HEK293 (cell line): ENCODE data around the gene TOR1AIP2.

Experiments used
- CTCF ChIA-PET: fragments of 350-600 bp; formaldehyde crosslinking; extraction: SDS; loops from one replicate; lab custom pipeline; 2021; ENCODE audit warnings: antibody characterized with exemption; lab: Yijun Ruan, JAX
- POLR2A ChIA-PET: fragments of 300-600 bp; formaldehyde crosslinking; extraction: SDS; loops from one replicate; lab custom pipeline; 2020; ENCODE audit warnings: antibody characterized with exemption, inconsistent platforms; lab: Yijun Ruan, JAX
- H3K27ac ChIP-seq: fragments of 200-500 bp; sonication (Bioruptor generic); 2 replicates; pipeline ENCODE4 v1.5.1; 2014; ENCODE audit warnings: low read depth, low read length, control low read depth, inconsistent platforms; ENCODE audit errors: extremely low read depth
- H3K36me3 ChIP-seq, 2 experiments: fragments of 200-500 bp in 1 of 2; sonication (Bioruptor generic) in 1 of 2; 1 replicate in 1 of 2; 2 replicates in 1 of 2; pipeline ENCODE4 v1.5.1; 2014 to 2017; ENCODE audit warnings: inconsistent platforms in 2 of 2, low read length in 2 of 2; ENCODE audit not compliant: control insufficient read depth in 2 of 2, insufficient read depth in 1 of 2
- H3K4me1 ChIP-seq: fragments of 200-500 bp; sonication (Bioruptor generic); 2 replicates; pipeline ENCODE4 v1.5.1; 2014; ENCODE audit warnings: mild to moderate bottlenecking, low read length, inconsistent platforms; ENCODE audit not compliant: control insufficient read depth, insufficient read depth
- H3K4me3 ChIP-seq: 2 replicates; pipeline ENCODE4 v1.5.1; 2011; ENCODE audit warnings: low read depth, mild to moderate bottlenecking, control low read depth, low read length, moderate library complexity
- H3K9me3 ChIP-seq: fragments of 200-500 bp; sonication (Bioruptor generic); 2 replicates; pipeline ENCODE4 v1.5.1; 2014; ENCODE audit warnings: low read depth, low read length, inconsistent platforms; ENCODE audit not compliant: control insufficient read depth, insufficient read depth
- KLF1 ChIP-seq: fragments of 450-650 bp; formaldehyde crosslinking; IDR thresholded peaks from 2 replicates; pipeline ENCODE4 v1.5.1; 2016; ENCODE audit warnings: missing biosample characterization, missing genetic modification characterization
- SCRT2 ChIP-seq: fragments of 450-650 bp; formaldehyde crosslinking; IDR thresholded peaks from 2 replicates; pipeline ENCODE4 v1.5.1; 2016; ENCODE audit warnings: missing biosample characterization, missing genetic modification characterization
- SP3 ChIP-seq: fragments of 450-650 bp; formaldehyde crosslinking; IDR thresholded peaks from 2 replicates; pipeline ENCODE4 v1.5.1; 2016; ENCODE audit warnings: missing biosample characterization, missing genetic modification characterization
- TCF7L2 ChIP-seq: IDR thresholded peaks from 2 replicates; pipeline ENCODE4 v1.6.1; 2011; ENCODE audit warnings: low read depth, mild to moderate bottlenecking, inconsistent platforms, low read length, moderate library complexity, borderline replicate concordance
- ZBTB48 ChIP-seq: fragments of 450-650 bp; formaldehyde crosslinking; IDR thresholded peaks from 2 replicates; pipeline ENCODE4 v1.5.1; 2016; ENCODE audit warnings: missing biosample characterization, missing genetic modification characterization
- ZFHX2 ChIP-seq: fragments of 450-650 bp; formaldehyde crosslinking; conservative IDR thresholded peaks from 2 replicates; pipeline ENCODE4 v1.5.1; 2016; ENCODE audit warnings: missing biosample characterization, missing genetic modification characterization
- ZNF133 ChIP-seq: fragments of 450-650 bp; formaldehyde crosslinking; IDR thresholded peaks from 2 replicates; pipeline ENCODE4 v1.5.1; 2016; ENCODE audit warnings: missing biosample characterization, missing genetic modification characterization
- ZNF223 ChIP-seq: fragments of 450-650 bp; formaldehyde crosslinking; IDR thresholded peaks from 2 replicates; pipeline ENCODE4 v1.5.1; 2016; ENCODE audit warnings: missing biosample characterization, missing genetic modification characterization
- ZNF239 ChIP-seq: fragments of 450-650 bp; formaldehyde crosslinking; IDR thresholded peaks from 2 replicates; pipeline ENCODE4 v1.5.1; 2016; ENCODE audit warnings: missing biosample characterization, missing genetic modification characterization
- ZNF324 ChIP-seq: fragments of 450-650 bp; formaldehyde crosslinking; IDR thresholded peaks from 2 replicates; pipeline ENCODE4 v1.5.1; 2016; ENCODE audit warnings: missing biosample characterization, missing genetic modification characterization
- ZNF354C ChIP-seq: fragments of 450-650 bp; formaldehyde crosslinking; IDR thresholded peaks from 2 replicates; pipeline ENCODE4 v1.5.1; 2016; ENCODE audit warnings: missing biosample characterization, missing genetic modification characterization, low read depth, borderline replicate concordance
- ZNF394 ChIP-seq: fragments of 450-650 bp; formaldehyde crosslinking; IDR thresholded peaks from 2 replicates; pipeline ENCODE4 v1.5.1; 2016; ENCODE audit warnings: missing biosample characterization, missing genetic modification characterization, mild to moderate bottlenecking, moderate library complexity, borderline replicate concordance
- ZNF48 ChIP-seq: fragments of 450-650 bp; formaldehyde crosslinking; IDR thresholded peaks from 2 replicates; pipeline ENCODE4 v1.5.1; 2016; ENCODE audit warnings: missing biosample characterization, missing genetic modification characterization
- ZNF521 ChIP-seq: fragments of 450-650 bp; formaldehyde crosslinking; IDR thresholded peaks from 2 replicates; pipeline ENCODE4 v1.5.1; 2017; ENCODE audit warnings: missing biosample characterization, mild to moderate bottlenecking, missing genetic modification characterization
- ZNF610 ChIP-seq: fragments of 450-650 bp; formaldehyde crosslinking; IDR thresholded peaks from 2 replicates; pipeline ENCODE4 v1.5.1; 2016; ENCODE audit warnings: missing biosample characterization, missing genetic modification characterization, borderline replicate concordance
- ZNF654 ChIP-seq: fragments of 450-650 bp; formaldehyde crosslinking; IDR thresholded peaks from 2 replicates; pipeline ENCODE4 v1.5.1; 2016; ENCODE audit warnings: low read depth, missing biosample characterization, missing genetic modification characterization
- ZNF76 ChIP-seq: fragments of 450-650 bp; formaldehyde crosslinking; IDR thresholded peaks from 2 replicates; pipeline ENCODE4; 2016; ENCODE audit warnings: low read depth, missing biosample characterization, missing genetic modification characterization, borderline replicate concordance
- ZNF785 ChIP-seq: fragments of 450-650 bp; formaldehyde crosslinking; IDR thresholded peaks from 2 replicates; pipeline ENCODE4 v1.5.1; 2016; ENCODE audit warnings: missing biosample characterization, missing genetic modification characterization
- ZXDB ChIP-seq: fragments of 450-650 bp; formaldehyde crosslinking; IDR thresholded peaks from 2 replicates; pipeline ENCODE4 v1.5.1; 2016; ENCODE audit warnings: missing biosample characterization, missing genetic modification characterization
- TF ChIP-seq, protein P1 (sequence below): fragments of 450-650 bp; formaldehyde crosslinking; IDR thresholded peaks from 2 replicates; pipeline ENCODE4 v1.5.1; 2016; ENCODE audit warnings: missing biosample characterization, missing genetic modification characterization
- TF ChIP-seq, protein P2 (sequence below): fragments of 450-650 bp; formaldehyde crosslinking; IDR thresholded peaks from 2 replicates; pipeline ENCODE4 v1.5.1; 2017; ENCODE audit warnings: missing biosample characterization, missing genetic modification characterization
- TF ChIP-seq, protein P3 (sequence below): fragments of 450-650 bp; formaldehyde crosslinking; IDR thresholded peaks from 2 replicates; pipeline ENCODE4 v1.5.1; 2016; ENCODE audit warnings: missing biosample characterization, missing genetic modification characterization
- TF ChIP-seq, protein P4 (sequence below): fragments of 450-650 bp; IDR thresholded peaks from 2 replicates; pipeline ENCODE4 v1.5.1; 2018; ENCODE audit warnings: missing biosample characterization, mild to moderate bottlenecking, missing genetic modification characterization
- TF ChIP-seq, protein P5 (sequence below): fragments of 450-650 bp; formaldehyde crosslinking; conservative IDR thresholded peaks from 2 replicates; pipeline ENCODE4 v1.5.1; 2016; ENCODE audit warnings: low read depth, missing biosample characterization, missing genetic modification characterization

Gene TOR1AIP2

DNA sequence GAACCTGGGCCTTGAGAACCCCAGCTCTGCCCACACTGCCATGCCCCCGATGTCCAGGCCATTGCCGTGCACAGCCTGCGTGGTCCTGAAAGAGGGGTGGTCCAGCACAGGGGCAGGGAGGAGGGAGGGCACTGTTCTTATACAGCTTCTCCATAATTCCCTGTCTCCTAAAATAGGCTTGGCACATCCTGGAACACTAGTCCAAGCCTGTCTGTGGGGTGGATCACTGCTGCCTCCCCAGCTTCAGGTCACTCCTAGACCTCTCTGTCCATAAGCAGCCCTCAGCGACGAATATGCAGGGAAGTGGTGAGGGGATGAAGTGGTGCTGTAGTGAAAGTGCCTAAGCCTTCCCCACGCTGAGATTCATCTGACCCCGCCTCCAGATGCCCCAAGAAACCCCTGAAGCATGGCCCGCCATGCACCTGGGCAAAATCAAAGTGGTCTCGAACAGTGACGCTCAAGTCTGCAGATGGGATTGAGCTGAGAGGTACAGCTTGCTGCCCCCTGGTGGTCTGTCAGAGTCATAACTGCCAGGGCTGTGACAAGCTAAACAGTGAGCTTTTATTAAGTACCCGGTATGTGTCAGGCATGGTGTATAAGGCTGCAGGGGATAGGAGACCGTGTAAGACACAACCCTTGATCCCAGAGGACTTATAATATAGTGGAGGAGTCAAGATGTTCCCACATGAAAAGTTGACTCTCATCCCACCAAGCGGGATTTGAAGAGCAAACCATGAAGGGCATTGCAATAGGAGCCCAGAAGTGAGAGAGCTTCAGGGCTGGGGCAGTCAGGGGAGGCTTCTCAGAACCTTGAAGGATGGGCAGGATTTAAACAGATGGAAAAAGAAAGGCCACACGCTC is 67.9 kb downstream of the TOR1AIP2 start (continued):
- TF ChIP-seq, protein P1, sequence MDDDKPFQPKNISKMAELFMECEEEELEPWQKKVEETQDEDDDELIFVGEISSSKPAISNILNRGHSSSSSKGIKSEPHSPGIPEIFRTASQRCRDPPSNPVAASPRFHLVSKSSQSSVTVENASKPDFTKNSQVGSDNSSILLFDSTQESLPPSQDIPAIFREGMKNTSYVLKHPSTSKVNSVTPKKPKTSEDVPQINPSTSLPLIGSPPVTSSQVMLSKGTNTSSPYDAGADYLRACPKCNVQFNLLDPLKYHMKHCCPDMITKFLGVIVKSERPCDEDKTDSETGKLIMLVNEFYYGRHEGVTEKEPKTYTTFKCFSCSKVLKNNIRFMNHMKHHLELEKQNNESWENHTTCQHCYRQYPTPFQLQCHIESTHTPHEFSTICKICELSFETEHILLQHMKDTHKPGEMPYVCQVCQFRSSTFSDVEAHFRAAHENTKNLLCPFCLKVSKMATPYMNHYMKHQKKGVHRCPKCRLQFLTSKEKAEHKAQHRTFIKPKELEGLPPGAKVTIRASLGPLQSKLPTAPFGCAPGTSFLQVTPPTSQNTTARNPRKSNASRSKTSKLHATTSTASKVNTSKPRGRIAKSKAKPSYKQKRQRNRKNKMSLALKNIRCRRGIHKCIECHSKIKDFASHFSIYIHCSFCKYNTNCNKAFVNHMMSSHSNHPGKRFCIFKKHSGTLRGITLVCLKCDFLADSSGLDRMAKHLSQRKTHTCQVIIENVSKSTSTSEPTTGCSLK (tag by site-specific recombination): no peak
- TF ChIP-seq ZNF785 (tag by site-specific recombination) (no peak), ZNF610 (tag by site-specific recombination) (no peak), ZNF76 (0 out of 2 replicates have a peak, but pooled peaks have one; percentile 38), KLF1 (tag by site-specific recombination) (no peak), SCRT2 (tag by site-specific recombination) (no peak), ZFHX2 (no peak), ZNF394 (tag by site-specific recombination) (no peak), ZBTB48 (tag by site-specific recombination) (no peak), ZNF324 (no peak), ZNF654 (tag by site-specific recombination) (peak; percentile 62)
- TF ChIP-seq, protein P2, sequence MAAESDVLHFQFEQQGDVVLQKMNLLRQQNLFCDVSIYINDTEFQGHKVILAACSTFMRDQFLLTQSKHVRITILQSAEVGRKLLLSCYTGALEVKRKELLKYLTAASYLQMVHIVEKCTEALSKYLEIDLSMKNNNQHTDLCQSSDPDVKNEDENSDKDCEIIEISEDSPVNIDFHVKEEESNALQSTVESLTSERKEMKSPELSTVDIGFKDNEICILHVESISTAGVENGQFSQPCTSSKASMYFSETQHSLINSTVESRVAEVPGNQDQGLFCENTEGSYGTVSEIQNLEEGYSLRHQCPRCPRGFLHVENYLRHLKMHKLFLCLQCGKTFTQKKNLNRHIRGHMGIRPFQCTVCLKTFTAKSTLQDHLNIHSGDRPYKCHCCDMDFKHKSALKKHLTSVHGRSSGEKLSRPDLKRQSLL (tag by site-specific recombination): no peak
- TF ChIP-seq, protein P3, sequence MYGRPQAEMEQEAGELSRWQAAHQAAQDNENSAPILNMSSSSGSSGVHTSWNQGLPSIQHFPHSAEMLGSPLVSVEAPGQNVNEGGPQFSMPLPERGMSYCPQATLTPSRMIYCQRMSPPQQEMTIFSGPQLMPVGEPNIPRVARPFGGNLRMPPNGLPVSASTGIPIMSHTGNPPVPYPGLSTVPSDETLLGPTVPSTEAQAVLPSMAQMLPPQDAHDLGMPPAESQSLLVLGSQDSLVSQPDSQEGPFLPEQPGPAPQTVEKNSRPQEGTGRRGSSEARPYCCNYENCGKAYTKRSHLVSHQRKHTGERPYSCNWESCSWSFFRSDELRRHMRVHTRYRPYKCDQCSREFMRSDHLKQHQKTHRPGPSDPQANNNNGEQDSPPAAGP (tag by site-specific recombination): no peak

DNA sequence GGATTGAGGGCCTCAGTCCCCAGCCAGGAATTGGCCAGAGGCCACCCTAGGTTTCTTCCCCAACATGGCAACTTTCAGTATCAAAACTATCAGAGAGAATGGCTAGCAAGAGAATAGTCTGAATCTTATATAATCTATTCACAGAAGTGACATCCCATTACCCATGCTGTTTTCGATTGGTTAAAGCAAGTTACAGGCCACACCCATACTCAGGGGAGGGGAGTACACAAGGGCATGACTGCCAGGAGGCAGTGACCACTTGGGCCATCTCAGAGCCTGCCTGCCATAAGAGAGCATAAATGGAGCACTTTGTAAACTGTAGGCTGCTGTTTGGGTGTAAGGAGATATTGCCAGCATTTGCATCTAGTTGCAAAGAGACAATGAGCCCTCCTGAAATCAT is 69.1 kb downstream of the TOR1AIP2 start:
- Histone ChIP-seq H3K27ac (no peak overlapping the region), H3K9me3 (no peaks in the 10 kb centered on the region), H3K4me3 (no peak overlapping the region), H3K36me3 (no peaks in the 10 kb centered on the region), H3K4me1 (no peaks in the 10 kb centered on the region)
- TF ChIP-seq, protein P4, sequence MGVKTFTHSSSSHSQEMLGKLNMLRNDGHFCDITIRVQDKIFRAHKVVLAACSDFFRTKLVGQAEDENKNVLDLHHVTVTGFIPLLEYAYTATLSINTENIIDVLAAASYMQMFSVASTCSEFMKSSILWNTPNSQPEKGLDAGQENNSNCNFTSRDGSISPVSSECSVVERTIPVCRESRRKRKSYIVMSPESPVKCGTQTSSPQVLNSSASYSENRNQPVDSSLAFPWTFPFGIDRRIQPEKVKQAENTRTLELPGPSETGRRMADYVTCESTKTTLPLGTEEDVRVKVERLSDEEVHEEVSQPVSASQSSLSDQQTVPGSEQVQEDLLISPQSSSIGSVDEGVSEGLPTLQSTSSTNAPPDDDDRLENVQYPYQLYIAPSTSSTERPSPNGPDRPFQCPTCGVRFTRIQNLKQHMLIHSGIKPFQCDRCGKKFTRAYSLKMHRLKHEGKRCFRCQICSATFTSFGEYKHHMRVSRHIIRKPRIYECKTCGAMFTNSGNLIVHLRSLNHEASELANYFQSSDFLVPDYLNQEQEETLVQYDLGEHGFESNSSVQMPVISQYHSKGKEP (tag by site-specific recombination): no peak
- no peak for TF ChIP-seq ZNF48
- no peak for TF ChIP-seq ZFHX2
- TF ChIP-seq ZNF521 (tag by site-specific recombination): no peak
- no peak for TF ChIP-seq ZNF223 (tag by site-specific recombination)
- no peak for TF ChIP-seq ZXDB (tag by site-specific recombination)
- no peak for TF ChIP-seq KLF1 (tag by site-specific recombination)
- TF ChIP-seq, protein P5, sequence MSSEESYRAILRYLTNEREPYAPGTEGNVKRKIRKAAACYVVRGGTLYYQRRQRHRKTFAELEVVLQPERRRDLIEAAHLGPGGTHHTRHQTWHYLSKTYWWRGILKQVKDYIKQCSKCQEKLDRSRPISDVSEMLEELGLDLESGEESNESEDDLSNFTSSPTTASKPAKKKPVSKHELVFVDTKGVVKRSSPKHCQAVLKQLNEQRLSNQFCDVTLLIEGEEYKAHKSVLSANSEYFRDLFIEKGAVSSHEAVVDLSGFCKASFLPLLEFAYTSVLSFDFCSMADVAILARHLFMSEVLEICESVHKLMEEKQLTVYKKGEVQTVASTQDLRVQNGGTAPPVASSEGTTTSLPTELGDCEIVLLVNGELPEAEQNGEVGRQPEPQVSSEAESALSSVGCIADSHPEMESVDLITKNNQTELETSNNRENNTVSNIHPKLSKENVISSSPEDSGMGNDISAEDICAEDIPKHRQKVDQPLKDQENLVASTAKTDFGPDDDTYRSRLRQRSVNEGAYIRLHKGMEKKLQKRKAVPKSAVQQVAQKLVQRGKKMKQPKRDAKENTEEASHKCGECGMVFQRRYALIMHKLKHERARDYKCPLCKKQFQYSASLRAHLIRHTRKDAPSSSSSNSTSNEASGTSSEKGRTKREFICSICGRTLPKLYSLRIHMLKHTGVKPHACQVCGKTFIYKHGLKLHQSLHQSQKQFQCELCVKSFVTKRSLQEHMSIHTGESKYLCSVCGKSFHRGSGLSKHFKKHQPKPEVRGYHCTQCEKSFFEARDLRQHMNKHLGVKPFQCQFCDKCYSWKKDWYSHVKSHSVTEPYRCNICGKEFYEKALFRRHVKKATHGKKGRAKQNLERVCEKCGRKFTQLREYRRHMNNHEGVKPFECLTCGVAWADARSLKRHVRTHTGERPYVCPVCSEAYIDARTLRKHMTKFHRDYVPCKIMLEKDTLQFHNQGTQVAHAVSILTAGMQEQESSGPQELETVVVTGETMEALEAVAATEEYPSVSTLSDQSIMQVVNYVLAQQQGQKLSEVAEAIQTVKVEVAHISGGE: no peak
- no peak for TF ChIP-seq ZNF133 (tag by site-specific recombination)
- no peak for TF ChIP-seq TCF7L2
- no peak for TF ChIP-seq ZNF354C
- TF ChIP-seq ZNF239: no peak
- TF ChIP-seq SP3 (tag by site-specific recombination): no peak
- ChIA-PET CTCF (interaction anchor here (1.9 to 8.2 kb wide), 8 partner anchors 10 to 371 kb away, joined by 6 to 345 read pairs (median 28); no protein-coding TSS in a partner anchor), POLR2A (no interaction called here)
